Activated CD4-positive, alpha-beta T cell treated with anti-CD3 and anti-CD28 coated beads for 1 hour (primary cell): Measurements from ENCODE around the gene WIPF1.

Source experiments
- DNase-seq: peaks from one replicate; pipeline ENCODE4 v3.0.0-alpha.2; 2020

The WIPF1 gene, protein sequence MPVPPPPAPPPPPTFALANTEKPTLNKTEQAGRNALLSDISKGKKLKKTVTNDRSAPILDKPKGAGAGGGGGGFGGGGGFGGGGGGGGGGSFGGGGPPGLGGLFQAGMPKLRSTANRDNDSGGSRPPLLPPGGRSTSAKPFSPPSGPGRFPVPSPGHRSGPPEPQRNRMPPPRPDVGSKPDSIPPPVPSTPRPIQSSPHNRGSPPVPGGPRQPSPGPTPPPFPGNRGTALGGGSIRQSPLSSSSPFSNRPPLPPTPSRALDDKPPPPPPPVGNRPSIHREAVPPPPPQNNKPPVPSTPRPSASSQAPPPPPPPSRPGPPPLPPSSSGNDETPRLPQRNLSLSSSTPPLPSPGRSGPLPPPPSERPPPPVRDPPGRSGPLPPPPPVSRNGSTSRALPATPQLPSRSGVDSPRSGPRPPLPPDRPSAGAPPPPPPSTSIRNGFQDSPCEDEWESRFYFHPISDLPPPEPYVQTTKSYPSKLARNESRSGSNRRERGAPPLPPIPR

DNA sequence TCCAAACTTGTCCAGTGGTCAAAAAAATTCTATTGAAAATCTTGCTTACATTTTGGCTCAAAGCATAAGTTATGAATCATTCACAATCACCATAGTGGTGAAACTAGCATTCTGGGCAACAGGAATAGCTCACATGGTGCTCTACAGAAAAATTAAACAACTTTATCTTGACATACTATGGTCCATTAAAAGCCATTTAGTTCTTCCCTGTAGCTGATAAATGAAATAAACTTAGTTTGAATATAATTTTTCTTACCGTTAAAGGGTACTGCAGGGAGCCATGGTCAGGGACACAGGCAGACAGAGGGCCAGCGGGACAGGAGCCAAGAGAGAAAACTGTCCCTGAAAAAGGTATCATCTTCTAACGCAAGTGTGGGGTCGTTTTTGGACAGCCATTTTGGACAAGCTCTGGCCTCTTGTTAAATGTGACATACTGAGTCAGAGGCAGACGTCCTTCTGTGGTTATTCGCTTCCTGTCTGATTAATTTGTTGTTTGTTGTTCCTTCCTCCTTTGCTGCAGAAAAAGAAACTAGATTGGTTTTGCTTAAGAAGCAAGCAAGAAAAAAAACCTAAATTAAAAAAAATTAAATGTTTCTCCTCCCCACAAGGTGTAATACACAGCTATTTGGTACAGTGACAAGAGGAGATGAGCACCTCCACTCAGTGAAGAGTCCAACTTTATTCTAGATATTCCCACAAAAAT, at the start of gene WIPF1:
Gene WIPF1, minus strand, starts transcription at position 460 of the 703 bp plus-strand sequence. CDS start 12,231 bp downstream, outside the sequence.
- no peak for DNase-seq

DNA sequence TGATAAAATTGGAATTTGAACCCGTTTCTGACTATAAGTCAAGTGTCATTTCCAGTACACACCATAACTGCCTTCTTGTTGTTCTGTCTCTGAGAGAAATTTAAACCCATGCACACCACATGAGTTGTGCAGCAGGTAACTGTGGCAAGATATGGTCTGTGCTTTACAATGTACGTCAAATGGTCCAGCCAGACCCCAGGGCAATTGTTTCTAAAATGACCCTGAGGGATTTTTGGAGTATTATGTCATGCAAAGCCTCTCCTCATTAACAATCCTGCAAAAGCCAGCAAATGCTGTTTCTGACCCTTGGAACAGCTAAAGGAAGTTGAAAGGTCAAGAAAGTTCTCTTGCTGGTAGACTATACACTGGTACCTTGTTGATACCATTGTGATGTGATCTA, 47.7 kb upstream of the WIPF1 start:
- DNase-seq: no peak

GRCh38 chr2:174644406-174644805, 46.8 kb upstream of the WIPF1 start:
- no peak for DNase-seq

DNA sequence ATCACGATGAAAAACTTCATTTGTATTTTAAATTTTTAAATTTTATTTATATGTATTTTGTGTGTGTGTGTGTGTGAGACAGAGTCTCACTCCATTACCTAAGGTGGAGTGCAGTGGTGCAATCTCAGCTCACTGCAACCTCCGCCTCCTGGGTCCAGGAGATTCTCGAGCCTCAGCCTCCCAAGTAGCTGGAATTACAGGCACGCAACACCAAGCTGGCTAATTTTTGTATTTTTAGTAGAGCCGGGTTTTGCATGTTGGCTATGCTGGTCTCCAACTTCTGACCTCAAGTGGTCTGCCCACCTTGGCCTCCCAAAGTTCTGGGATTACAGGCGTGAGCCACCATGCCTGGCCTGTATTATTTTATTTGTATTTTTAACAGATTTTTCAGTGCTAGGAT, 45.8 kb upstream of the WIPF1 start:
- no peak for DNase-seq

GRCh38 chr2:174641168-174641567, 43.6 kb upstream of the WIPF1 start:
- no peak for DNase-seq

DNA sequence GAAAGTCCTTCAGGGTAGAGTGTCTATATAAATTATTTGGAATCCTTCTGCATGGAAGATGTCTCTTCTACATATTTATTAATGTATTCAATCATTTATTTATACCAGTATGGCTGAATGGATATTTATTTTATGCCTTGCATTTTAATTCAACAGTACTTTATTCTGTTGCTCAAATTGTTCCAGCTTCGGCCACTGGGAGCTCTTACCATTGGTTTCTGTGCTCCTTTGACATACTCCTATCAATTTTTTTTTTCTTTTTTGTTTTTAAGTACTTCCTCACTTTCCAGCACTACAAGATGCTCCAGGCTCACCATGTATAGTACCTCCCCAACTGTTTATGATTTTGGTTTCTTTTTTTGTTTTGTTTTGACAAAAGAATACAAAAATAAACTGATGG, 39.4 kb upstream of the WIPF1 start:
- DNase-seq: no peak

DNA sequence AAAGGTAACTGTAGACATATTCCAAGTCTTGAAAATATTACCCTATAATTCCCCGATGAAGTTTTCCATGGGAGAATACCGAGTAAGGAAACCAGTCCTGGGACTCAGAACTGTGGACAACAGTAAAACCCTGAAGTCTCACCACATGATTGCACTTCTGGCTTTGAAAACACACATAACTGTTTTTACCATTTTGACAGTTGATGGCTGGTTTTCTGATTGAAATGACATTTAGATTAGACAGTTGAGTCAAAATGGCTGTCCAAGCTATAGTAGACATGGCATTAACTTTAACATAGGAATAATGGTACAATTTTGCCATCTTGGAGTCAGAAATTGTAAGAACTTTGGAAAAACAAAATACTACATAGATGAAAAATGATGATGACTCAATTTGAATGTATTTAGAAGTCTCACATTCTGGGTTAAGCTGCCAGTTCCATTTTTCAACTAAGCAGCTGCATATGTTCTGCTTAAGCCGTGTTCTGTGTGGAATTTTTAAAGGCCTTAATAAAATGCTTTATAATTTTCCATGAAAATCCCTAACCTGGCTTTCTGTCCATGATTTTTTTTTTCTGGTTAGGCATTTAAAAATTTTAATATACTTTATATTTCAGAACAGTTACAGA, 38.3 kb upstream of the WIPF1 start:
- DNase-seq: no peak

GRCh38 chr2:174635015-174635593, 37.5 kb upstream of the WIPF1 start:
- DNase-seq: no peak

DNA sequence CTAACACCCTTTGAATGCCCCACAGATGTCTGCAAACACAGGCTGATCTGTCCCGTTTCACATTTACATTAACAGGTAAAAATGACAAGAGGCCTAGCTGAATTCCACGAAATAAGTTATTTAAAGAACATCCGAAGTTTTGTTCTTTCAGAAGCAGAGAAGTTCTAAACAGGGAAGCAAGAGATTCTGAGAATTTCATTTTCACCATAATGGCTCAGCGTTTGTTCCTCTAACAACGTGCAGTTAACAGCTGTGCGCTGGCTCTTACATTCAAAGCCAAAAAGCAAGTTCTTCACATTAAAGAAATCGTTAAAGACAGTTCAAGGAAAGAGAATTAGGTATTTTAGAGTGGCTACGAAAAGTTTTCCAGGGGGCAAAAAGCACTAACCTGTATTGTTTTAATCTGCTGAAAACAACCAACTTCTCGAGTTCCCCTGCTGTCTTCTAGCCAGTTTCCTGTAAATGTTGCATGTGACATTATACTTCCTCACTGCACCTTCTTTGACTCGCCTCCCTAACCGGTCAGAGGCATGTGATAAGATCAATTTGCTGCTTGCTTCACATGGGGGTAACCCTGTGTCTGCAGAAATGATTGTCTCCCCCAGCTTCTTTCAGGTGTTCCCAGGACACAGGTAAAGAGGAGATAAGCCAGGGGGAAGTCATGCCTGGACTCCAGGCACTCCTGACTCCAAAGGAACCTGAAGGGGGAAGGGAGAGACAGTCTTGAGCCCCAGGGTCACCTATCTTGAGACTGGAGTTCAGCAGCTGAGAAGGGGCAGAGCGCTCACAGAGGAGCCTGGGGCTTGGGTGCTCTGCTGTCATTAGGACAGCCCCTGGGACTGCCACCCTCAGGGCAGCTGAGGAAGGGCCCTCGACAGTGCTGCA, 36.8 kb upstream of the WIPF1 start:
- DNase-seq: no peak

DNA sequence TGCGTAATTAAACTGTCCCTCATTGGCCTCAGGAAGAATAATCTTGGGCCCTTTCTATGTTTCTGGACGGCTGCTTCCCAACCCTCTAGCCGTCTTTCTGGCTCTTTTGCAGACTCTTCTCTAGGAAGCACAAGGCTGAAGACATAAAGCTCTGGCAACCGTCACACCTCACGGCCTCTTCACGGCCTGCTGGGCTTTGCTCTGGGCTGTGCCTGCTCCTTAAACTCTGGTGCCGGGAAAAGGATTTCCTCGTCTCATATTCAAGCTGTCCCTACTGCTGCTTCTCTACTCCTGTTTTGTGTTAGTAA, 36.0 kb upstream of the WIPF1 start:
- no peak for DNase-seq

DNA sequence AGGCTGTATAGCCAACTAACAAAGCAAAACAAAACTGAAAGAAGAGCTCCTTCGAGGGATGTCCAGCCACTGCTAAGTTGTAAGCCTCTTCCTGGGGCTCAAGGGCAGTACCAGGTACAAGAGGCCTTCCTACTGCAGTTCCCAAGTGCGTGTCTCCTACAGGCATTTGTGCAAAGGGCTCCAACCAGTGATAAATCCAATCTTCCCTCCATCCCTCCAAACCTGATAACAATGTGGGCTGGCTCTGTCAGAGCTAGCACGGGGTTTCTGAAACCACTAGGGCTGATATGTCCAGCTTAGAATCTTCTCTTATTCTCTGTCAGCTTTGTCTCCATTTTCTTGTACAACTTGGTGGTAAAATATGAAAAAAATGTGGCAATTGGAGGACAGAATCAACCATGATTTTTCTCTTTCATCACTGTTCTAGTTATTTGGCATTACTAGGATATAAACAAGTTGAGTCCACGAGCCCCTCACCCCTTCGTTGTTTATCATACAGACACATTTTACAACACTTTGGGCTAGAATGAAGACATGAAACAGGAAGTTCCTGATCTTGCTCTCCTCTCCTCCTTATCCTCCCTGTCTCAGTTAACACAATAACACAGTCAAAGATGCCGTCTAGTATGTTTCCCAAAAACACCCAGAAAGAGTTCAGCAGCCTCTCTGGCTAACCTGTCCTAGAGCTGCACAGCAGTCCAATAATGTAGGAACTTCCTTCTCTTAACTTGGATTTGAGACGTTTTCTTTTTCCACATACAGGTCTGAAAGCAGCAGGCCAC, 35.4 kb upstream of the WIPF1 start:
- no peak for DNase-seq

DNA sequence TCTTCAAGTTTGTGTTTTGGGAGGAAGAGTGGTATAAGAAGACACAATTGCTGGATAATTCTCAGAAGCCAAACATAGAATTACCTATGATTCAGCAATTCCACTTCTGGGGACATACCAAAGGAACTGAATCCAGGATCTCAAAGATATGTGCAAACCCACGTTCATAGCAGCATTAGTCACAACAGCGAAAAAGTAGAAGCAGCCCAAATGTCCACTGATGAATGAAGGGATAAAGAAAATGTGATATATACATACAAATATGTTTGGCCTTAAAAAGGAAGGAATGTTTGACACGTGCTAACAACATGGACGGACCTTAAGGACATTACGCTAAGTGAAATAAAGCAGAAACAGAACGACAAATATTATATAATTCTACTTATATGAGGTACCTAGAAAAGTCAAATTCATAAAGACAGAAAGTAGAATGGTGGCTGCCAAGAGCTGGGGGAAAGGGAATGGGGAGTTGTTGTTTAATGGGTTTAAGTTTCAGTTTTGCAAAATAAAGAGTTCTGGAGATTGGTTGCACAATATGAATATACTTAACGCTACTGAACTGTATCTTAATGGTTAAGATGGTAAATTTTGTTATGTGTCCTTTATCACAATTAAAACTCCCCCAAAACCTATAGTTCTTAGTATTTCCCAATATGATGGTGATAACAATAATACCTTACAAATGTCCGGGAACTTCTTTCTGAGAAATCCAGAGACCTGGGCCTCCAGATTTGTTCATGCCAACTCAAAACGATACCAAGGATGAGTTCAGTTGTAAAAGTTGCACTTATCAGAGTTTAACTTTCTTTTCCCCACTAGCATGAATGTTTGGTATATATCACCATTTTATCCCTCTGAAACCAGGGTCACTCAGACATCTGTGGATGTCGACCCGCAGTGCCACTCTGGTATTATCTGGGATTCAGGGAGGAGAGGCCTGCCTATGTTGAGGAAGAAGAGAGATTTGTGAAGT, 33.7 kb upstream of the WIPF1 start:
- no peak for DNase-seq

DNA sequence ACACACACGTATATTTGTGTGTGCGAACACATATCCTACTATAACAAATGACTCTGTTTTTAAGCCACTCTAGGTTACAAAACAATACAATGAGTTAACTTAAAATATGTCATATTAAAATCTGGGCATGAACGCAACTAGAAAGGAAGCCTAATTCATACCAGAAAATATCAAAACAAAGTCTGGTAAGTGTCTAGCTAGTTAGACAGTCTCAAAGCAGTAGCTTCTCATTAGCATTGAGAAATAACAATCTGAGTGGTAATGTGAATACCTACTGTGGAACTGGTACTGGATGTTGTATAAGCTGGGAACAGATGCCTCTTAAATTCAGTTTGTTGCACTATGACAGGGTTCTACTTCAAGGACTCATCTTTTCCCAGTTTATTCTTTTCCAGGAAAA, 32.5 kb upstream of the WIPF1 start:
- no peak for DNase-seq

- no peak for DNase-seq
Observed at GRCh38 chr2:174629506-174629905, 31.9 kb upstream of the WIPF1 start.

- DNase-seq: no peak
Observed at GRCh38 chr2:174628528-174629169, 31.0 kb upstream of the WIPF1 start.

- DNase-seq: no peak
Observed at GRCh38 chr2:174627216-174627615, 29.6 kb upstream of the WIPF1 start.

DNA sequence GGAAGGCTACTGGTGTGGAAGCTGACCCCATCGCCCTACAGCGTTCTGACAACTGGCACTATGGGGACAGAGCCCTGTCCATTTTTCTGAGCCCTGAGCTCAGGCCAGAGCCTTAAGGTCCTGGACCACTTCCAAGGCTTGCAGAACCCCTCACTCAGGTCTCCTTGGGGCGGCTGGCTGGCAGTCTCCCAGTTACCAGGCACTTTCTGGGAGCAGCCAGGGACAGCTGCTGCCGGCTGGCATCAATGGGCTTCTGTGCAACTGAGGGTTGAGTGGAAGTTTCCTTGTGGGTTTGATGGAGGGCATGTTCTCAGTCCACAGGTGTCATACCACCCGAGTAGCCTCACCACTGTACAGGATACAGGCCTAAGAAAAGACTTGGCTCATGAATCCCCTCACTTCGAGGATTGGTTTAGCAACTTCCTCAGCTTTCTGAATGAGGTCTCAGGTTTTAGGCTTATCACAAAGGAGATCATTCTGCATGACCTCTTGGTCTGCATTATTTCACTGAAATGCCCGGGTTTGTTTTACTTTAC, 27.4 kb upstream of the WIPF1 start:
- DNase-seq: no peak

DNA sequence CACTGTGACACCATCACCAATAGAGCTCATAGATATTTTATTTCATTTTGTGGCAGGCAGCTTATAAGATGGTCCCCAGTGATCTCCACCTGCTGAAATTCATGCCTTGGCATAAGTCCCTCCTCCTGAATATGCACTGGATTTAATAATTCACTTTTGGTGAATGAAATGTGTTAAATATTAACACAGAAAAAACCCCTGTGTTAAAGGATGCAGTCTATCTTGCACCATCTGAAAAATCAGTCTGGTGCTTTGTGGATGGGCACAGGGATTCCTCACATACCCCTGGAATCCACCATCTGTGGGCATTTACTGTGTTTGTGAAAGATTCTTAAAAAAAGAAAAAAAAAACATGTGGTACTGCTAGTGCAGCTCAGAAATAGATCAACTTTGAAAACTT, 26.1 kb upstream of the WIPF1 start:
- no peak for DNase-seq

- no peak for DNase-seq
Observed at GRCh38 chr2:174623106-174623637, 25.6 kb upstream of the WIPF1 start.
